ENCODE measurements around the gene ZSWIM4.

The ZSWIM4 gene

GRCh38 chr19:13757805-13758772 is 37.2 kb upstream of the ZSWIM4 start:
- TF ChIP-seq, protein P1, sequence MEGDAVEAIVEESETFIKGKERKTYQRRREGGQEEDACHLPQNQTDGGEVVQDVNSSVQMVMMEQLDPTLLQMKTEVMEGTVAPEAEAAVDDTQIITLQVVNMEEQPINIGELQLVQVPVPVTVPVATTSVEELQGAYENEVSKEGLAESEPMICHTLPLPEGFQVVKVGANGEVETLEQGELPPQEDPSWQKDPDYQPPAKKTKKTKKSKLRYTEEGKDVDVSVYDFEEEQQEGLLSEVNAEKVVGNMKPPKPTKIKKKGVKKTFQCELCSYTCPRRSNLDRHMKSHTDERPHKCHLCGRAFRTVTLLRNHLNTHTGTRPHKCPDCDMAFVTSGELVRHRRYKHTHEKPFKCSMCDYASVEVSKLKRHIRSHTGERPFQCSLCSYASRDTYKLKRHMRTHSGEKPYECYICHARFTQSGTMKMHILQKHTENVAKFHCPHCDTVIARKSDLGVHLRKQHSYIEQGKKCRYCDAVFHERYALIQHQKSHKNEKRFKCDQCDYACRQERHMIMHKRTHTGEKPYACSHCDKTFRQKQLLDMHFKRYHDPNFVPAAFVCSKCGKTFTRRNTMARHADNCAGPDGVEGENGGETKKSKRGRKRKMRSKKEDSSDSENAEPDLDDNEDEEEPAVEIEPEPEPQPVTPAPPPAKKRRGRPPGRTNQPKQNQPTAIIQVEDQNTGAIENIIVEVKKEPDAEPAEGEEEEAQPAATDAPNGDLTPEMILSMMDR (conservative IDR thresholded peaks at IDR 0.05; ENCODE audit: low read depth), result no peak
- DNase-seq (ENCODE audit: low spot score), result no peak
- ChIA-PET POLR2A (ENCODE audit: low non-redundant PET) (no interaction called here), CTCF (no interaction called here)
- H3K27ac ChIP-seq, result peak overlapping the region; percentile 1; the same call in 1 of the 2 replicates

- POLR2A ChIA-PET (ENCODE audit: low non-redundant PET), result no interaction called here
- H3K27ac ChIP-seq, result no peak overlapping the region
- no peak for DNase-seq (ENCODE audit: low spot score)
- CTCF ChIA-PET, result no interaction called here
- TF ChIP-seq, protein P1 (conservative IDR thresholded peaks at IDR 0.05; ENCODE audit: low read depth), result no peak
These were observed 36.4 kb upstream of the ZSWIM4 start for GRCh38 chr19:13758795-13759194.

DNA sequence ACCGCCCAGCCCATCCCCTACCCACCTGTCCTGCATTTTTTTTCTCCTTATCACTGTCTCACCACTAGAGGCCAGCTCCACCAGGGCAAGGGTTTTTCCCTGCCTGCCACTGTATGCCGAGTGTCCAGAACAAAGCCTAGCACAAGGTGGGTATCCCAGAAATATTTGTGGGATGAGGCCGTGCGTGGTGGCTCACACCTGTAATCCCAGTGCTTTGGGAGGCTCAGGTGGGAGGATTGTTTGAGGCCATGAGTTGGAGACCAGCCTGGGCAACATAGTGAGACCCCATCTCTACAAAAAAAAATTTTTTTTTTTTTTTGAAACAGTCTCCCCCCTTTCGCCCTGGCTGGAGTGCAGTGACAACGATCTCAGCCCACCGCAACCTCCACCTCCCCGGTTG is 33.8 kb upstream of the ZSWIM4 start:
- TF ChIP-seq, protein P1 (conservative IDR thresholded peaks at IDR 0.05; ENCODE audit: low read depth), result no peak
- peak overlapping the region; percentile 80 for H3K27ac ChIP-seq
- ChIA-PET CTCF (interaction anchor here (0.6 kb wide), 1 partner anchor 173 kb away, joined by 3 read pairs; no protein-coding TSS in a partner anchor), POLR2A (ENCODE audit: low non-redundant PET) (no interaction called here)
- DNase-seq (ENCODE audit: low spot score), result no peak

GRCh38 chr19:13762635-13763235 is 32.5 kb upstream of the ZSWIM4 start:
- CTCF ChIA-PET, result interaction anchor here (1.0 kb wide), 1 partner anchor 15 kb away, joined by 3 read pairs; a partner anchor contains a TSS
- TF ChIP-seq, protein P1 (conservative IDR thresholded peaks at IDR 0.05; ENCODE audit: low read depth), result no peak
- peak overlapping the region; percentile 80 for H3K27ac ChIP-seq
- POLR2A ChIA-PET (ENCODE audit: low non-redundant PET), result no interaction called here
- no peak for DNase-seq (ENCODE audit: low spot score)

DNA sequence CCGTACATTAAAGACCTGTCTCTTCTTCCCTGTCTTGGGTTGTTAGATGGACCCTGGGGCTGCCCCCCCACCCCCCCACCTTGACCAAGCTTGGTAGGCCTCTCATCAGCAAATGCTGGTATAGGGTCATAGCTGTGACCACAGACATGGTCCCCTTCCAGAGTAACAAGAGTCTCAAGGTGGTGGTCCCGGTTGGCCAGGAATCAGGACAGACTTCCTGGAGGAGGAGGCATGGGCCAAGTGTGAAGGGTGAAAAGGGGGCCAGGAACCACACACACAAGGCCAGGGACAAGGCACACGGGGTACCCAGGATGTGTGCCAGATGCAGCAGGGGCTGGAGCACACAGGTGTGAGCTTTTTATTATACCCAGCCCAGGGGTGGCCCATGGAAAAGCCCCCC is 32.0 kb upstream of the ZSWIM4 start:
- DNase-seq (ENCODE audit: low spot score), result no peak
- H3K27ac ChIP-seq, result peak overlapping the region; percentile 80
- ChIA-PET CTCF (interaction anchor here (1.0 kb wide), 1 partner anchor 15 kb away, joined by 3 read pairs; a partner anchor contains a TSS), POLR2A (ENCODE audit: low non-redundant PET) (no interaction called here)
- TF ChIP-seq, protein P1 (conservative IDR thresholded peaks at IDR 0.05; ENCODE audit: low read depth), result no peak

GRCh38 chr19:13764101-13764807 is 31.0 kb upstream of the ZSWIM4 start, which contains the start of gene MRI1:
TSS of gene MRI1 (plus strand) at chr19:13764522. CDS start at chr19:13764589, 67 bp downstream.
- TF ChIP-seq, protein P1 (conservative IDR thresholded peaks at IDR 0.05; ENCODE audit: low read depth), result no peak
- ChIA-PET POLR2A (ENCODE audit: low non-redundant PET) (interaction anchor here (0.7 to 1.1 kb wide), 3 partner anchors 15 to 70 kb away, joined by 3 to 6 read pairs (median 5); a partner anchor contains a TSS), CTCF (interaction anchor here (1.6 kb wide), 1 partner anchor 13 kb away, joined by 4 read pairs; no protein-coding TSS in a partner anchor)
- H3K27ac ChIP-seq, result peak within 1 kb of the TSS; percentile 80
- peak; percentile 81 for DNase-seq (ENCODE audit: low spot score)

All from RWPE1 (cell line).